ENCODE measurements around the gene SCCPDH.
"Not testable (repeated sequence)": the region's sequence is repeated elsewhere in the genome, so short reads cannot be mapped to it uniquely, and the experiment has no call there.

SCCPDH gene

DNA sequence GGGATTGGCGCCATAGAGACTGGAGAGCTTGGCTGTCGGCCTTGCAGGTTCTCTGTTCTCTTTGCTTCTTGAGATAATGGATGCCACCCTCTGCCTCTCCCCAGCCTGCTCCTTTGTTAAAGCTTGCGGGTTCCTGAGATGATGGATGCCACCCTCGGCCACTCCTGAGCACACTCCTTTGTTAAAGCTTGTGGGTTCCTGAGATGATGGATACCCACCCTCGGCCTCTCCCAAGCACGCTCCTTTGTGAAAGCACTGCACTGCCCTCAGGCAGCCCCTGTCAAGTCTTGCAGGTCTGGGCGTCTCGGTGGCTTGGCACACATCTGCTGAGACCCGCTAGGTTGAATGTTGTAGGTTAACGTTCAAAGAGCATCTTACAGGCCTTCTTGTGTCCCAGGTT is 76.5 kb downstream of the SCCPDH start:
- no peak for DNase-seq (ENCODE audit: low read depth in 2 of 2)

DNA sequence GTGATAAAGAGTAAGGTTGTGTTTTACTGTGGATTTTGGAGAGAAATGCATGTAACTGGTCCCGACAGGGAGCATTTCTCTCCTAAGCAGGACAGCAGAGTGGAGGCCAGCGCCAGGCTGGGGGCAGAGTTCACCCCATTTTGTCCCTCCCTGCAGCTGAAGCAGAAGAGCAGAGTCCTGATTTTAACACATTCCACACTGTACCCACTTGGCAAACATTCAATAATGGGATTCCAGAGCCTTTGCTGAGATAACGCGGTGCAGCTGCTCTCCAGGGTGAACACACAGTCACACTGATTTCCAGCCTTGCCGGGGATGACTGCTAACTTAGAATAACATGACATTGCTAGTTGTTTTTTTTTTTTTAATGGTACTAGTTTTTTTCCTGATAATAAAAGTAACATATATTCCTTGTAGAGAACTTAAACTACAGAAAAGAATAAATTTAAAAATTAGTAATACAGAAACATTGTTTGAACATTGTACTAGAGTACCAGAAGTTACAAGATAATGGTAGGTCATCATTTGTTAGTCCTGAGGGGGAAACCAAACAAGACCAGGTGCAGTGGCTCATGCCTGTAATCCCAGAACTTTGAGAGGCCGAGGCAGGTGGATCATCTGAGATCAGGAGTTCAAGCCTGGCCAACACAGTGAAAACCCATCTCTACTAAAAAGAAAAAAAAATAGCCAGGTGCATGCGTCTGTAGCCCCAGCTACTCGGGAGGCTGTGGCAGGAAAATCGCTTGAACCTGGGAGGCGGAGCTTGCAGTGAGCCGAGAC is 77.2 kb downstream of the SCCPDH start:
- DNase-seq (ENCODE audit: low read depth in 2 of 2) = no peak

DNA sequence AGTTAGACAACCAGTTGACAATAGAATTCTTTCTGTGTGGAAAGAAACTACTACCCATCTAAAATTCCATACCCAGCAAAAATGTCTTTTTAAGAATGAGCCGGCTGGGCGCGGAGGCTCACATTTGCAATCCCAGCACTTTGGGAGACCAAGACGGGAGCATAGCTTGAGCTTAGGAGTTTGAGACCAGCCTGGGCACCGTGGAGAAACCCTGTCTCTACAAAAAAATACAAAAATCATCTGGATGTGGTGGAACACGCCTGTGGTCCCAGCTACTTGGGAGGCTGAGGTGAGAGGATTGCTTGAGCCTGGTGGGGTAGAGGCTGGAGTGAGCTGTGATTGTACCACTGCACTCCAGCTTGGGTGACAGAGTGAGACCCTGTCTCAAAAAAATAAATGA is 79.2 kb downstream of the SCCPDH start:
- DNase-seq (ENCODE audit: low read depth in 2 of 2) = no peak

DNA sequence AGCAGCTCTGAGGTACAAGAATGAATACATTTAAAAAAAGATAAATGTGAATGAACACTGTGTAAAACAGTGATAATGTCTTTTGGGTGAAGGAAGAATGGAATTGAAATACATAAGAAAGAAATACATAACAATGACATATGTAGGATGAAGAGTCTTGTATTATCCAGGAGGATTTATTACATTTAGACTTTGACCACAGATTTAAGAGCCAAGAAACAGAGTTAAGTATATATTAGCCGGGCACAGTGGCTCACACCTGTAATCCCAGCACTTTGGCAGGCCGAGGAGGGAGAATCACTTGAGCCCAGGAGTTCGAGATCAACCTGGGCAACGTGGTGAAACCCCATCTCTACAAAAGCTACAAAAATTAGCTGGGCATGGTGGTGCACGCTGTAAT is 79.7 kb downstream of the SCCPDH start:
- no peak for DNase-seq (ENCODE audit: low read depth in 2 of 2)

DNA sequence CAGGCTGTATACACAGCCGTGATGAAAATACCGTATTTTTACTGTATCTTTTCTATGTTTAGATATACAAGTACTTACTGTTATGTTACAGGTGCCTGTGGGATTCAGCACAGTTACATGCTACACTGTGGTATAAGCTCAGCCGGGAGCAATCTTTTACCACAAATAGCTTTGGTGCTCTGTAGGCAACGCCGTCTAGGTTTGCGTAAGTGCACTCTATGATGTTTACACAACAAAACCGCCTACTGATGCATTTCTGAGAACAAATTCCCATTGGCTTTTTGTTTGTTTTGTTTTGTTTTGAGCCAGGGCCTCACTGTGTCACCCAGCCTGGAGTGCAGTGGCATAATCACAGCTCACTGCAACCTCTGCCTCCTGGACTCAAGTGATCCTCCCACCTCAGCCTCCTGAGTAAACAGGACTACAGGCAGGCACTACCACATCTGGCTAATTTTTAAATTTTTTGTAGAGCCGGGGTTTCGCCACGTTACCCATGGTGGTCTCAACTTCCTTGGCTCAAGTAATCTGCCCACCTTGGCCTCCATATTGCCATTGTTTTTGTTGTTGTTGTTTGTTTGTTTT is 81.0 kb downstream of the SCCPDH start:
- no peak for DNase-seq (ENCODE audit: low read depth in 2 of 2)

DNA sequence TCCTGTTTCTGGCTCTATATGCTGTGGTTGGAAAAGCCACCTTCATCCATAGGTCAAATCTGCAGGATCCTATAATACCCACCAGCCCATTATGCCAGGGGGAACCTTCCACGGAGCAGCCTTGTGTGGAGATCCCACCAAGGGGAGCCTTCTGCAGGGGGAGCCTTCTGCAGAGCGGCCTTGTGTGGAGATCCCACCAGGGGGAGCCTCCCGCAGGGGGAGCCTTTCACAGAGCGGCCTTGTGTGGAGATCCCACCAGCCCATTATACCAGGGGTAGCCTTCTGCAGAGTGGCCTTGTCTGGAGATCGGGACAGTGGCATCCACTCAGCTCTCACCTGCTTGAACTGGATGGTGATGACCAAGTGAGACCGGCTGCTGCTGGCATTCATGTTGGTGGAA is 85.3 kb downstream of the SCCPDH start:
- DNase-seq (ENCODE audit: low read depth in 2 of 2) = no peak

DNA sequence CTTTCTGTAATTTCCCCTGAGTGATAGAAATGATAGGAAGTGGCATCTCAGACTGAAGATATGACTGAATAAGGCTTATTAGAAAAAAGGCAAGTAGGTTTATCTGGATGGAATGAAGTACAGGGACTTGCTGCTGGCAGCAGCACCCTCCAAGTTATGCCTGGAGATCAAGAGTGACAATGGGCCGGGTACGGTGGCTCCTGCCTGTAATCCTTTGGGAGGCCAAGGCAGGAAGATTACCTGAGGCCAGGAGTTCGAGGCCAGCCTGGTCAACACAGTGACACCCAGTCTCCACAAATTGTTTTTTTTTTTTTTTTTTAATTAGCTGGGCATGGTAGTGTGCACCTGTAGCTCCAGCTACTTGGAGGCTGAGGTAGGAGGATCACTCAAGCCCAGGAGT is 87.8 kb downstream of the SCCPDH start:
- no peak for DNase-seq (ENCODE audit: low read depth in 2 of 2)

DNA sequence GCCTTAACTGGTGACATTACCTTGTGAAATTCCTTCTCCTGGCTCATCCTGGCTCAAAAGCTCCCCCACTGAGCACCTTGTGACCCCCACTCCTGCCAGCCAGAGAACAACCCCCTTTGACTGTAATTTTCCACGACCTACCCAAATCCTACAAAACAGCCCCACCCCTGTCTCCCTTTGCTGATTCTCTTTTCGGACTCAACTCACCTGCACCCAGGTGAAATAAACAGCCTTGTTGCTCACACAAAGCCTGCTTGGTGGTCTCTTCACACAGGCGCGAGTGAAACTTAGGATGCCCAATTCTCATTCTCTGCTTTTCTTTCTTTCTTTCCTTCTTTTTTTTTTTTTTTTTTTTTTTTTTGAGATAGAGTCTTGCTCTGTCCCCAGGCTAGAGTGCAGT is 89.1 kb downstream of the SCCPDH start:
- DNase-seq (ENCODE audit: low read depth in 2 of 2) = not testable (repeated sequence)

DNA sequence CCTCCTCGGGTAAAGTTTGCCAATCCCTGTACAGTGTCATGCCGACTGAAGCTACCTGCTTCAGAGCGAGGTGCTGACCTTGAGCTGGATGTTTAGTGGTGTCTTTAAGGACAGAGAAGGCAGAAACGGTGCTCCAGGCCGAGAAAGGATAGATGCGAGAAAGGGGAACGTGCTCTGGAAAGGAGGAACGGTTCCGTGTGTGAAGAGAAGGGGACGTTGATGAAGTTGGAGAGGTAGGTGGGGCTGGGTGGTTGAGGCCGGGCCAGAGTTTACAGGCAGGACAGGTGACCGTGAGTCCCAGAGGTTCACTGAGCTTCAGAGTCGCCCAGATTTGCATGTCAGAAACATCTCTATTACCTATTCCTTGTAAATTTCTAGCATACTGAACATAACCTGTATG is 90.7 kb downstream of the SCCPDH start:
- no peak for DNase-seq (ENCODE audit: low read depth in 2 of 2)

DNA sequence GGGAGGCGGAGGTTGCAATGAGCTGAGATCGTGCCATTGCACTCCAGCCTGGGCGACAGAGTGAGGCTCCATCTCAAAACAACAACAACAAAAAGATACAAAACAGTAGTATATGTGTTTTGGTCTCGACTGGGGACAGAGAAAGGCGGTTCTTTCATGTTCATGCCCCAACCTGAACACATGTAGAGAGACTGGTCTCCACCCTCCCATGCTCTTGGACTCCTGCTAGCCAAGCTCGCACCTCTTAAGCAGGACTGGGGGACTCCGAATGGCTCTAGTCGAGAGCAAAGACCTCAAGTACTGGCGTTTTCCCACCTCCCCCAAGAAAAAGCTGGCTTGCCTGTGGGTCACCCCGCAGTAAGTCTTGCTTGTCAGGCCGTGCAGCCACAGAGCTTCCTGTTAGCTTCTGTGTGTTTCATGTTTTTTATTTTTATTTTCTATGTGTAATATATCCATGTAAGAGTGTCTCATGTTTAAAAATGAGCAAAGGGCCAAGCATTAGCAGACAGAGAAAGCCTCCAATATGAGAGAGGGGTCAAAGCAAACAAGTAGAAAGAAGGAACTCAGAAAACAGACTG is 91.6 kb downstream of the SCCPDH start:
- DNase-seq (ENCODE audit: low read depth in 2 of 2) = no peak
